Measurements from ENCODE around the gene NAP1L1.

GRCh38 chr12:76041406-76041805 lies 43.1 kb downstream of the NAP1L1 start:
- TF ChIP-seq, protein P1, sequence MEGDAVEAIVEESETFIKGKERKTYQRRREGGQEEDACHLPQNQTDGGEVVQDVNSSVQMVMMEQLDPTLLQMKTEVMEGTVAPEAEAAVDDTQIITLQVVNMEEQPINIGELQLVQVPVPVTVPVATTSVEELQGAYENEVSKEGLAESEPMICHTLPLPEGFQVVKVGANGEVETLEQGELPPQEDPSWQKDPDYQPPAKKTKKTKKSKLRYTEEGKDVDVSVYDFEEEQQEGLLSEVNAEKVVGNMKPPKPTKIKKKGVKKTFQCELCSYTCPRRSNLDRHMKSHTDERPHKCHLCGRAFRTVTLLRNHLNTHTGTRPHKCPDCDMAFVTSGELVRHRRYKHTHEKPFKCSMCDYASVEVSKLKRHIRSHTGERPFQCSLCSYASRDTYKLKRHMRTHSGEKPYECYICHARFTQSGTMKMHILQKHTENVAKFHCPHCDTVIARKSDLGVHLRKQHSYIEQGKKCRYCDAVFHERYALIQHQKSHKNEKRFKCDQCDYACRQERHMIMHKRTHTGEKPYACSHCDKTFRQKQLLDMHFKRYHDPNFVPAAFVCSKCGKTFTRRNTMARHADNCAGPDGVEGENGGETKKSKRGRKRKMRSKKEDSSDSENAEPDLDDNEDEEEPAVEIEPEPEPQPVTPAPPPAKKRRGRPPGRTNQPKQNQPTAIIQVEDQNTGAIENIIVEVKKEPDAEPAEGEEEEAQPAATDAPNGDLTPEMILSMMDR (IDR thresholded peaks at IDR 0.05) = no peak
- TF ChIP-seq POLR2A (IDR thresholded peaks at IDR 0.05) = no peak

Data from uterus (tissue), 2 donors.